GM23248 (cell line): ENCODE results near the gene SPPL2B. TPM values are rescaled to one million over a fixed set of nuclear protein-coding genes. Genes with fewer than 3 reads are reported as not detected.
"Not testable (repeated sequence)": the region's sequence is repeated elsewhere in the genome, so short reads cannot be mapped to it uniquely, and the experiment has no call there.

Experiments
- DNase-seq: peaks from one replicate; pipeline ENCODE4 v3.0.0-alpha.2; 2015
- H2AFZ ChIP-seq: fragments of 200-600 bp; sonication (generic); 2 replicates; pipeline ENCODE4 v1.6.1; 2016; ENCODE audit warnings: antibody characterized with exemption
- H3F3A ChIP-seq: fragments of 200-600 bp; sonication (generic); 2 replicates; pipeline ENCODE4 v1.6.1; 2016; ENCODE audit warnings: mild to moderate bottlenecking, antibody characterized with exemption, mixed run types; ENCODE audit not compliant: insufficient read depth
- H3K27ac ChIP-seq: fragments of 200-600 bp; sonication (generic); 2 replicates; pipeline ENCODE4 v1.5.1; 2016; ENCODE audit warnings: mild to moderate bottlenecking
- H3K27me3 ChIP-seq: fragments of 200-600 bp; sonication (generic); replicated peaks from 2 replicates; pipeline ENCODE4 v1.6.1; 2016; ENCODE audit warnings: mild to moderate bottlenecking; ENCODE audit not compliant: insufficient read depth
- H3K36me3 ChIP-seq: fragments of 200-600 bp; sonication (generic); 2 replicates; pipeline ENCODE4 v1.6.1; 2016; ENCODE audit warnings: low read depth, mild to moderate bottlenecking
- H3K4me1 ChIP-seq: fragments of 200-600 bp; sonication (generic); 2 replicates; pipeline ENCODE4 v1.6.1; 2016; ENCODE audit warnings: mild to moderate bottlenecking; ENCODE audit not compliant: insufficient read depth
- H3K4me2 ChIP-seq: fragments of 200-600 bp; sonication (generic); one replicate; pipeline ENCODE4 v1.6.1; 2016; ENCODE audit warnings: mild to moderate bottlenecking; ENCODE audit not compliant: unreplicated experiment
- H3K4me3 ChIP-seq: fragments of 200-600 bp; sonication (generic); 2 replicates; pipeline ENCODE4 v1.5.1; 2016; ENCODE audit warnings: mild to moderate bottlenecking
- H3K79me2 ChIP-seq: fragments of 200-600 bp; sonication (generic); 2 replicates; pipeline ENCODE4 v1.6.1; 2016; ENCODE audit warnings: mild to moderate bottlenecking; ENCODE audit not compliant: insufficient read depth
- H3K9ac ChIP-seq: fragments of 200-600 bp; sonication (generic); 2 replicates; pipeline ENCODE4 v1.6.1; 2016; ENCODE audit warnings: mild to moderate bottlenecking
- H3K9me2 ChIP-seq: fragments of 200-600 bp; sonication (generic); 2 replicates; pipeline ENCODE4 v1.6.1; 2016; ENCODE audit warnings: mixed run types, mild to moderate bottlenecking, moderate library complexity; ENCODE audit not compliant: insufficient read depth
- H3K9me3 ChIP-seq: fragments of 200-600 bp; sonication (generic); one replicate; pipeline ENCODE4 v1.6.1; 2017; ENCODE audit warnings: low read depth
- H4K20me1 ChIP-seq: fragments of 200-600 bp; sonication (generic); 2 replicates; pipeline ENCODE4 v1.6.0; 2016; ENCODE audit not compliant: insufficient read depth
- EZH2 ChIP-seq: fragments of 200-600 bp; sonication (generic); IDR thresholded peaks from 2 replicates; pipeline ENCODE4 v1.6.1; 2018; ENCODE audit warnings: antibody characterized with exemption, mild to moderate bottlenecking; ENCODE audit not compliant: insufficient read depth, poor library complexity, severe bottlenecking
- EZH2phosphoT487 ChIP-seq: fragments of 200-600 bp; sonication (generic); IDR thresholded peaks from 2 replicates; pipeline ENCODE4 v1.6.1; 2018; ENCODE audit warnings: antibody characterized with exemption, moderate library complexity, mild to moderate bottlenecking, low read depth; ENCODE audit not compliant: insufficient read depth
- WGBS, 2 experiments: methylation state at CpG; one replicate each; pipeline ENCODE4 v1.1.6; 2015 to 2017; ENCODE audit warnings: low lambda C conversion rate in 2 of 2, low coverage in 1 of 2; ENCODE audit errors: missing lambda C conversion rate in 2 of 2; 5-methylcytosine and 5-hydroxymethylcytosine counted together
- in situ Hi-C: fragments of 300-500 bp; cut with MboI; formaldehyde crosslinking; loops from 2 replicates; pipeline ENCODE4 v1.15.0; 2020
- polyA plus RNA-seq: library from polyadenylated mRNA; unstranded; fragments of >200 nt; fragmentation: Nextera tagmentation; extraction: Ambion mirVana; gene quantifications from 2 replicates; pipeline ENCODE4 v1.2.1, GENCODE V29; 2016
- total RNA-seq: library from RNA; depleted of rRNA; stranded (reverse); fragments of >200 nt; shearing (Covaris generic); gene quantifications from 2 replicates; pipeline ENCODE4 v1.2.3, GENCODE V29; 2014; rRNA removed

Gene SPPL2B, protein sequence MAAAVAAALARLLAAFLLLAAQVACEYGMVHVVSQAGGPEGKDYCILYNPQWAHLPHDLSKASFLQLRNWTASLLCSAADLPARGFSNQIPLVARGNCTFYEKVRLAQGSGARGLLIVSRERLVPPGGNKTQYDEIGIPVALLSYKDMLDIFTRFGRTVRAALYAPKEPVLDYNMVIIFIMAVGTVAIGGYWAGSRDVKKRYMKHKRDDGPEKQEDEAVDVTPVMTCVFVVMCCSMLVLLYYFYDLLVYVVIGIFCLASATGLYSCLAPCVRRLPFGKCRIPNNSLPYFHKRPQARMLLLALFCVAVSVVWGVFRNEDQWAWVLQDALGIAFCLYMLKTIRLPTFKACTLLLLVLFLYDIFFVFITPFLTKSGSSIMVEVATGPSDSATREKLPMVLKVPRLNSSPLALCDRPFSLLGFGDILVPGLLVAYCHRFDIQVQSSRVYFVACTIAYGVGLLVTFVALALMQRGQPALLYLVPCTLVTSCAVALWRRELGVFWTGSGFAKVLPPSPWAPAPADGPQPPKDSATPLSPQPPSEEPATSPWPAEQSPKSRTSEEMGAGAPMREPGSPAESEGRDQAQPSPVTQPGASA
- 43.0 and 61.0 TPM in 2 replicates for total RNA-seq
- polyA plus RNA-seq: 38.6 and 38.9 TPM in 2 replicates

DNA sequence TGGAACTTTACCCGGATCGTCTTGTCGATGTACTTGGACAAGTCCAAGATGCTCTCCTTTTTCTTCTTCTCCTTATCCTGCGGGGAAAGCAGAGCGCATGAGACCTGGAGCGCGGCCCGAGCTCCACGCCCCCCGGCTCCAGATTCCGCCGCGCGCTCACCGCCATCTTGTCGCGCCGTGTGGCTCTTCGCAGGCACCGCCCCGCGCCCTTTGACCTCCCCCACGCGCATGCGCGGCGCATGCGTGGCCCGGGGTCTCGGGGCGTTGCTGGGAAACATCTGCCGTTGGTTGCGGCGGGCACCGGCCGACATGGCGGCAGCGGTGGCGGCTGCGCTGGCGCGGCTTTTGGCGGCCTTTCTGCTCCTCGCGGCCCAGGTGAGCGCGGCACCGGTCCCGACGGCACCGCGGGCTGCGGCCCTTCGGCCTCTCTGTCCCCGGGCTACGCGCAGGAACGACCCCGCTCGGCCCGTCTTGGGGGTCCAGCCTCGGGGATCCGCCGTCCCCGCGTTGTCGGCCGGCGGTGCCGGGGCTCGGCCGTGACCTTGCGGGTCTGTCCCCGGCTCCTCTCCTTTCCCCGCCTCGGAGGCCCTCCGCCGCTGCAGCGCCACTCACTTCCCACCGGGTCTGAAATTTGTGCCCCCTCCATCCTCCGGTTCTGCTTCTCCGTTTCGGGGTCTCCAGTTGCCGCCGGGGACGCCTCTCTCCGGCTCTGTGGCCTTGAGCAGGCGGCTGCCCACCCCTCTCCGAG, at the start of gene SPPL2B, which contains the start of gene LSM7:
SPPL2B (plus strand) TSS at position 284 of the 748 bp plus-strand sequence; CDS start at position 310, 26 bp downstream.
LSM7 (minus strand) TSS at position 186 of the 748 bp plus-strand sequence; CDS start at position 166, 20 bp downstream.
- Histone ChIP-seq H3K79me2 (peaks cover 88% of the 10 kb centered on the region), H3K4me2 (peak within 1 kb of the TSS; percentile 96)

DNA sequence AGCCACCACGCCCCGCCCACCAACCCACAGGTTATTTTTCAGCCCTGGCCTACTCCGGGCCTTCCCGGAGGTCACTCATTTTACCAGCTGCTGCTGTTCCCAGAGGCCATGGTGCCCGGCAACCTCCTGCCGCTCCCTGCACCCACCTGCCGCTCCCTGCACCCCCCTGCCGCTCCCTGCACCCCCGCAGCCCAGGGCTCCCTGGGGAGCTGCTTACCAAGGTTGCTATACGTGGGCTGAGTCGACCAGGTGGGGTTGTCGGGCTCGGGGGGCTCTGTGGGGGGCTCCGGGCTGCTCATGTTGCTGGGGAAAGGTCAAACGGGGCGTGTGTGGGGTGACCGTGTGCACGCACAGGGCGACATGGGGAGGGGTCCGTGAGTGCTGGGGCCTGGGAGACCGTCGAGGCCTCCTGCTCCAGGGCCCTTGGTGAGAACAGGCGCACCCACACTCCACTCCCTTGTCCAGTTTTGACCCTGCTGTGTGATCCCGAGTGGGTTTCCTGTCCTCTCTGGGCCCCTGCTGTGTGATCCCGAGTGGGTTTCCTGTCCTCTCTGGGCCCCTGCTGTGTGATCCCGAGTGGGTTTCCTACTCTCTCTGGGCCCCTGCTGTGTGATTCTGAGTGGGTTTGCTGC, 47.7 kb upstream of the SPPL2B start:
- TF ChIP-seq EZH2 (no peak), EZH2phosphoT487 (no peak)
- Histone ChIP-seq H3K27me3 (no peaks in the 10 kb centered on the region), H2AFZ (no peak overlapping the region), H3K36me3 (no peaks in the 10 kb centered on the region), H4K20me1 (no peaks in the 10 kb centered on the region), H3K9me2 (no peaks in the 10 kb centered on the region), H3F3A (no peaks in the 10 kb centered on the region), H3K27ac (no peak overlapping the region), H3K4me1 (no peaks in the 10 kb centered on the region), H3K9ac (no peak overlapping the region), H3K79me2 (no peaks in the 10 kb centered on the region), H3K4me3 (no peak overlapping the region), H3K9me3 (no peaks in the 10 kb centered on the region), H3K4me2 (no peak overlapping the region)
- in situ Hi-C loops: loop anchor here (10.0 kb wide), 1 partner anchor 104 kb away; no protein-coding TSS in a partner anchor
- DNase-seq: no peak
- WGBS, 2 experiments: 75 to 82% methylated on average over 24 to 26 of the region's 26 CpGs

More for the DNA sequence above, at the start of gene SPPL2B, which contains the start of gene LSM7:
- H3F3A ChIP-seq: no peaks in the 10 kb centered on the region
- H3K4me1 ChIP-seq: peaks cover 6% of the 10 kb centered on the region; the same call in 1 of the 2 replicates
- H3K4me3 ChIP-seq: peak within 1 kb of the TSS; percentile 95
- no peaks in the 10 kb centered on the region for H4K20me1 ChIP-seq
- H3K9ac ChIP-seq: peak within 1 kb of the TSS; percentile 92
- peak within 1 kb of the TSS; percentile 77 for H3K27ac ChIP-seq
- H2AFZ ChIP-seq: peak within 1 kb of the TSS; percentile 92
- peak; percentile 96 for DNase-seq
- in situ Hi-C loops: no loop called here
- no peaks in the 10 kb centered on the region for H3K9me2 ChIP-seq
- WGBS, 2 experiments: 1% methylated on average over 71 to 79 of the region's 89 CpGs
- H3K27me3 ChIP-seq: no peaks in the 10 kb centered on the region
- no peaks in the 10 kb centered on the region for H3K9me3 ChIP-seq
- H3K36me3 ChIP-seq: no peaks in the 10 kb centered on the region
- TF ChIP-seq EZH2: no peak
- TF ChIP-seq EZH2phosphoT487: no peak

DNA sequence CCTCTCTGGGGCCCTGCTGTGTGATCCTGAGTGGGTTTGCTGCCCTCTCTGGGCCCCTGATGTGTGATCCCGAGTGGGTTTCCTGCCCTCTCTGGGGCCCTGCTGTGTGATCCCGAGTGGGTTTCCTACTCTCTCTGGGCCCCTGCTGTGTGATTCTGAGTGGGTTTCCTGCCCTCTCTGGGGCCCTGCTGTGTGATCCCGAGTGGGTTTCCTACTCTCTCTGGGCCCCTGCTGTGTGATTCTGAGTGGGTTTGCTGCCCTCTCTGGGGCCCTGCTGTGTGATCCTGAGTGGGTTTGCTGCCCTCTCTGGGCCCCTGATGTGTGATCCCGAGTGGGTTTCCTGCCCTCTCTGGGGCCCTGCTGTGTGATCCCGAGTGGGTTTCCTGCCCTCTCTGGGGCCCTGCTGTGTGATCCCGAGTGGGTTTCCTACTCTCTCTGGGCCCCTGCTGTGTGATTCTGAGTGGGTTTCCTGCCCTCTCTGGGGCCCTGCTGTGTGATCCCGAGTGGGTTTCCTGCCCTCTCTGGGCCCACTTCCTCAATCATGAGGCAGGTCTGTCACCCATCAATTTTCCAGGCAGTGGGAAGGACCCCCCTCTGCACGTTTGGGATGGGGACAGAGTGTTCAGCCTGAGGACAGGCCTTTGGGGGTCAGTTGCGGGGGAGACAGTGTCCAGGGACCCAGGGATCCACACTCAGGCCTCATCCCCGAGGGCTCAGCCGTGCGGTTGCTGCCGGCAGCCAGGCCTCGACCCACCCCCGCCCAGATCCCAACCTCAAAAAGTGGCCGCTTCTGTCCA, 47.0 kb upstream of the SPPL2B start:
- H3K4me1 ChIP-seq, H3K4me2 ChIP-seq, H3F3A ChIP-seq, H3K4me3 ChIP-seq, H3K27ac ChIP-seq, H3K27me3 ChIP-seq, H3K9me3 ChIP-seq, H3K36me3 ChIP-seq, DNase-seq, H4K20me1 ChIP-seq, H3K9me2 ChIP-seq, H3K9ac ChIP-seq, H2AFZ ChIP-seq, H3K79me2 ChIP-seq: not testable (repeated sequence)
- 42 to 44% methylated on average over 9 to 16 of the region's 16 CpGs for WGBS, 2 experiments
- in situ Hi-C loops: loop anchor here (10.0 kb wide), 1 partner anchor 103 kb away; no protein-coding TSS in a partner anchor
